Liver (tissue), 9 donors: Measurements from ENCODE around the gene SLC12A9. TPM values are rescaled to one million over a fixed set of nuclear protein-coding genes. Genes with fewer than 3 reads are reported as not detected.

Experiments
- DNase-seq: peaks from one replicate; pipeline ENCODE4 v3.0.0-alpha.2; 2017; ENCODE audit warnings: low spot score
- H3K27ac ChIP-seq, 2 donors: one replicate each; pipeline ENCODE4 v1.7.0; 2013; ENCODE audit warnings: inconsistent platforms in 2 of 2, low read length in 2 of 2, control low read depth in 1 of 2, low read depth in 1 of 2, mild to moderate bottlenecking in 1 of 2
- H3K27me3 ChIP-seq, 4 donors: one replicate each; pipeline versions ENCODE4 v1.6.1 to v1.7.0; 2013; ENCODE audit warnings: low read length in 3 of 4, inconsistent platforms in 1 of 4, mild to moderate bottlenecking in 1 of 4, moderate library complexity in 1 of 4; ENCODE audit not compliant: control insufficient read depth in 4 of 4, insufficient read depth in 4 of 4
- H3K36me3 ChIP-seq, 4 donors: one replicate each; pipeline versions ENCODE4 v1.6.1 to v1.7.0; 2013; ENCODE audit warnings: low read length in 3 of 4, mild to moderate bottlenecking in 3 of 4, low read depth in 1 of 4, moderate library complexity in 1 of 4; ENCODE audit not compliant: control insufficient read depth in 4 of 4, insufficient read depth in 3 of 4
- H3K4me1 ChIP-seq, 4 donors: one replicate each; pipeline versions ENCODE4 v1.6.1 to v1.7.0; 2013; ENCODE audit warnings: low read length in 3 of 4, mild to moderate bottlenecking in 3 of 4, moderate library complexity in 1 of 4; ENCODE audit not compliant: control insufficient read depth in 4 of 4, insufficient read depth in 4 of 4
- H3K4me3 ChIP-seq, 3 donors: one replicate each; pipeline versions ENCODE4 v1.6.1 to v1.7.0; 2013; ENCODE audit warnings: low read length in 3 of 3, control low read depth in 1 of 3, low read depth in 1 of 3, mild to moderate bottlenecking in 1 of 3
- H3K9ac ChIP-seq, 2 donors: one replicate each; pipeline ENCODE4 v1.7.0; 2013; ENCODE audit warnings: low read length in 2 of 2, mild to moderate bottlenecking in 2 of 2, moderate library complexity in 2 of 2, control low read depth in 1 of 2, low read depth in 1 of 2
- H3K9me3 ChIP-seq, 4 donors: one replicate each; pipeline versions ENCODE4 v1.6.1 to v1.7.0; 2013; ENCODE audit warnings: low read length in 3 of 4; ENCODE audit not compliant: control insufficient read depth in 4 of 4
- EGR1 ChIP-seq, 2 donors: IDR thresholded peaks; 2 replicates each; pipeline ENCODE4 v1.6.1; 2016 to 2018; ENCODE audit warnings: antibody characterized with exemption in 2 of 2, low read depth in 2 of 2
- FOXA1 ChIP-seq: IDR thresholded peaks from 2 replicates; pipeline ENCODE4 v1.6.1; 2016; ENCODE audit warnings: antibody characterized with exemption
- GABPA ChIP-seq, 2 donors: IDR thresholded peaks in 1 of 2; conservative IDR thresholded peaks in 1 of 2; 2 replicates each; pipeline ENCODE4 v1.6.1; 2016; ENCODE audit warnings: antibody characterized with exemption in 2 of 2, mild to moderate bottlenecking in 1 of 2, moderate library complexity in 1 of 2
- HNF4A ChIP-seq, 2 donors: conservative IDR thresholded peaks; 2 replicates each; pipeline ENCODE4 v1.6.1; 2016; ENCODE audit warnings: antibody characterized with exemption in 2 of 2, mild to moderate bottlenecking in 2 of 2
- HNF4G ChIP-seq: IDR thresholded peaks from 2 replicates; pipeline ENCODE4 v1.6.1; 2016; ENCODE audit warnings: antibody characterized with exemption
- JUND ChIP-seq, 2 donors: IDR thresholded peaks; 2 replicates each; pipeline ENCODE4 v1.6.1; 2016; ENCODE audit warnings: antibody characterized with exemption in 2 of 2
- NR2F2 ChIP-seq: IDR thresholded peaks from 2 replicates; pipeline ENCODE4 v1.6.1; 2016; ENCODE audit warnings: antibody characterized with exemption
- RAD21 ChIP-seq, 2 donors: IDR thresholded peaks; 2 replicates each; pipeline ENCODE4 v1.6.1; 2016; ENCODE audit warnings: antibody characterized with exemption in 2 of 2, mild to moderate bottlenecking in 2 of 2
- RXRA ChIP-seq, 2 donors: IDR thresholded peaks; 2 replicates each; pipeline ENCODE4 v1.6.1; 2017 to 2018; ENCODE audit warnings: antibody characterized with exemption in 2 of 2, mild to moderate bottlenecking in 1 of 2
- SP1 ChIP-seq: IDR thresholded peaks from 2 replicates; pipeline ENCODE4 v1.6.1; 2018; ENCODE audit warnings: antibody characterized with exemption, mild to moderate bottlenecking
- TAF1 ChIP-seq: conservative IDR thresholded peaks from 2 replicates; pipeline ENCODE4 v1.6.1; 2016; ENCODE audit warnings: antibody characterized with exemption, mild to moderate bottlenecking
- YY1 ChIP-seq: IDR thresholded peaks from 2 replicates; pipeline ENCODE4 v1.6.1; 2016; ENCODE audit warnings: antibody characterized with exemption, mild to moderate bottlenecking
- WGBS: extraction: QIAGEN DNeasy Blood & Tissue Kit; methylation state at CpG from one replicate; pipeline ENCODE4 v1.1.7; 2013; 5-methylcytosine and 5-hydroxymethylcytosine counted together
- polyA plus RNA-seq, 2 donors: library from polyadenylated mRNA; stranded (reverse) in 1 of 2; unstranded in 1 of 2; fragments of 200-250 nt in 1 of 2; fragments of >200 nt in 1 of 2; fragmentation: Nextera tagmentation in 1 of 2; extraction: Ambion mirVana in 1 of 2; gene quantifications; one replicate each; pipeline versions ENCODE4 v1.2.1 to v1.2.3, GENCODE V29; 2013 to 2015
- total RNA-seq, 2 donors: library from RNA; depleted of rRNA; stranded (reverse); fragments of >200 nt; gene quantifications; one replicate each; pipeline ENCODE4 v1.2.3, GENCODE V29; 2014
- TF ChIP-seq, protein P1 (sequence below): IDR thresholded peaks from 2 replicates; pipeline ENCODE4 v1.6.1; 2016; ENCODE audit warnings: antibody characterized with exemption
- TF ChIP-seq, protein P2 (sequence below): IDR thresholded peaks from 2 replicates; pipeline ENCODE4 v1.6.1; 2016; ENCODE audit warnings: antibody characterized with exemption, mild to moderate bottlenecking
- TF ChIP-seq, protein P3 (sequence below): IDR thresholded peaks from 2 replicates; pipeline ENCODE4 v1.6.1; 2016; ENCODE audit warnings: antibody characterized with exemption
- TF ChIP-seq, protein P4 (sequence below): IDR thresholded peaks from 2 replicates; pipeline ENCODE4 v1.6.1; 2016; ENCODE audit warnings: antibody characterized with exemption
- donor health status: healthy.
- donor health status: healthy.
- donor health status: healthy.
- donor health status: healthy.
- donor health status: healthy.

The SLC12A9 gene
- total and polyA plus RNA-seq, 4 donors, result 1.8 to 17.2 (median 9.4) TPM

DNA sequence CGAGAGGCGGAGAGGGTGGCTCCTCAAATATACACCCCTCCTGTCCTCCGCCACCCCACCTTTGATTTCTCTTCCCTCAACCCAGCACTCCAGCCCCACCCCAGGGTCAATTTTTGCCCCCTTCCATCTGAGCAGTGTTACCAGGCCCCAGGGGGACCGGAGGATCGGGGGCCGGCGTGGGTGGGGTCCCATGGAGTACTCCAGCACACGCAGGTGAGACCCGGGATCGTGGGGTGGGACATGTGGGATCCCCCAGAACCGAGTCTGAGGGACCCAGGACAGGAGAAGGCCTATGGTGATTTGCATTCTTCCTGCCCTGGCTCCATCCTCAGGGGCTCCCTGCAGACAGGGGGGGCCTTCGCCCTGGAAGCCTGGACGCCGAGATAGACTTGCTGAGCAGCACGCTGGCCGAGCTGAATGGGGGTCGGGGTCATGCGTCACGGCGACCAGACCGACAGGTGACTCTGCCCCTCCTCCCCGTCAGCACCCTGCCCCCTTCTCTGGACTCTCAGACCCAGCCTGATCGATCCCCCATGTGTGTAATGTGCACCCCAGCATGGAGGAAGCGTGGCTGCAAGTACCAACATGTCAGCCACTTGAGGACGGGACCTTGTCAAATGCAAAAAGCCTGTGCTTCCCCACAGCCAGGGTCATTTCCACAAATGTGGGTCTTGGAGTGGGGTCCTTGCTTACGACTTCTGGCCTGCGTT is 15.4 kb downstream of the SLC12A9 start:
- H3K9me3 ChIP-seq, result no peaks in the 10 kb centered on the region
- WGBS, result 21% methylated on average over 27 of the region's 27 CpGs
- peak overlapping the region; percentile 68 to 80 (median 79) for H3K4me3 ChIP-seq
- peak overlapping the region; percentile 70 to 78 for H3K9ac ChIP-seq
- H3K27me3 ChIP-seq, result no peaks in the 10 kb centered on the region
- H3K36me3 ChIP-seq, result peaks cover 0 to 25% (median 14%) of the 10 kb centered on the region in 4 donors
- DNase-seq, result peak; percentile 73
- peaks cover 13 to 33% (median 20%) of the 10 kb centered on the region in 4 donors for H3K4me1 ChIP-seq
- H3K27ac ChIP-seq, result peak overlapping the region; percentile 92 to 99
- TF ChIP-seq YY1 (peak; percentile 48), HNF4G (peak; percentile 71), JUND (IDR thresholded peaks at IDR 0.05) (peak in 1 of 2 donors; percentile 7), RXRA (IDR thresholded peaks at IDR 0.05) (peak; percentile 39 to 44), RAD21 (IDR thresholded peaks at IDR 0.05) (no peak), HNF4A (conservative IDR thresholded peaks at IDR 0.05) (peak; percentile 84 to 88), SP1 (peak; percentile 60), NR2F2 (no peak), TAF1 (no peak), FOXA1 (no peak), EGR1 (IDR thresholded peaks at IDR 0.05; ENCODE audit: low read depth in 2 of 2) (no peak), GABPA (IDR thresholded peaks at IDR 0.05 in 1 of 2, conservative IDR thresholded peaks at IDR 0.05 in 1 of 2) (no peak)
- TF ChIP-seq, protein P1, sequence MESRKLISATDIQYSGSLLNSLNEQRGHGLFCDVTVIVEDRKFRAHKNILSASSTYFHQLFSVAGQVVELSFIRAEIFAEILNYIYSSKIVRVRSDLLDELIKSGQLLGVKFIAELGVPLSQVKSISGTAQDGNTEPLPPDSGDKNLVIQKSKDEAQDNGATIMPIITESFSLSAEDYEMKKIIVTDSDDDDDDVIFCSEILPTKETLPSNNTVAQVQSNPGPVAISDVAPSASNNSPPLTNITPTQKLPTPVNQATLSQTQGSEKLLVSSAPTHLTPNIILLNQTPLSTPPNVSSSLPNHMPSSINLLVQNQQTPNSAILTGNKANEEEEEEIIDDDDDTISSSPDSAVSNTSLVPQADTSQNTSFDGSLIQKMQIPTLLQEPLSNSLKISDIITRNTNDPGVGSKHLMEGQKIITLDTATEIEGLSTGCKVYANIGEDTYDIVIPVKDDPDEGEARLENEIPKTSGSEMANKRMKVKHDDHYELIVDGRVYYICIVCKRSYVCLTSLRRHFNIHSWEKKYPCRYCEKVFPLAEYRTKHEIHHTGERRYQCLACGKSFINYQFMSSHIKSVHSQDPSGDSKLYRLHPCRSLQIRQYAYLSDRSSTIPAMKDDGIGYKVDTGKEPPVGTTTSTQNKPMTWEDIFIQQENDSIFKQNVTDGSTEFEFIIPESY, result no peak
- TF ChIP-seq, protein P2, sequence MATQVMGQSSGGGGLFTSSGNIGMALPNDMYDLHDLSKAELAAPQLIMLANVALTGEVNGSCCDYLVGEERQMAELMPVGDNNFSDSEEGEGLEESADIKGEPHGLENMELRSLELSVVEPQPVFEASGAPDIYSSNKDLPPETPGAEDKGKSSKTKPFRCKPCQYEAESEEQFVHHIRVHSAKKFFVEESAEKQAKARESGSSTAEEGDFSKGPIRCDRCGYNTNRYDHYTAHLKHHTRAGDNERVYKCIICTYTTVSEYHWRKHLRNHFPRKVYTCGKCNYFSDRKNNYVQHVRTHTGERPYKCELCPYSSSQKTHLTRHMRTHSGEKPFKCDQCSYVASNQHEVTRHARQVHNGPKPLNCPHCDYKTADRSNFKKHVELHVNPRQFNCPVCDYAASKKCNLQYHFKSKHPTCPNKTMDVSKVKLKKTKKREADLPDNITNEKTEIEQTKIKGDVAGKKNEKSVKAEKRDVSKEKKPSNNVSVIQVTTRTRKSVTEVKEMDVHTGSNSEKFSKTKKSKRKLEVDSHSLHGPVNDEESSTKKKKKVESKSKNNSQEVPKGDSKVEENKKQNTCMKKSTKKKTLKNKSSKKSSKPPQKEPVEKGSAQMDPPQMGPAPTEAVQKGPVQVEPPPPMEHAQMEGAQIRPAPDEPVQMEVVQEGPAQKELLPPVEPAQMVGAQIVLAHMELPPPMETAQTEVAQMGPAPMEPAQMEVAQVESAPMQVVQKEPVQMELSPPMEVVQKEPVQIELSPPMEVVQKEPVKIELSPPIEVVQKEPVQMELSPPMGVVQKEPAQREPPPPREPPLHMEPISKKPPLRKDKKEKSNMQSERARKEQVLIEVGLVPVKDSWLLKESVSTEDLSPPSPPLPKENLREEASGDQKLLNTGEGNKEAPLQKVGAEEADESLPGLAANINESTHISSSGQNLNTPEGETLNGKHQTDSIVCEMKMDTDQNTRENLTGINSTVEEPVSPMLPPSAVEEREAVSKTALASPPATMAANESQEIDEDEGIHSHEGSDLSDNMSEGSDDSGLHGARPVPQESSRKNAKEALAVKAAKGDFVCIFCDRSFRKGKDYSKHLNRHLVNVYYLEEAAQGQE, result no peak
- TF ChIP-seq, protein P3, sequence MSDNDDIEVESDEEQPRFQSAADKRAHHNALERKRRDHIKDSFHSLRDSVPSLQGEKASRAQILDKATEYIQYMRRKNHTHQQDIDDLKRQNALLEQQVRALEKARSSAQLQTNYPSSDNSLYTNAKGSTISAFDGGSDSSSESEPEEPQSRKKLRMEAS, result peak; percentile 43

DNA sequence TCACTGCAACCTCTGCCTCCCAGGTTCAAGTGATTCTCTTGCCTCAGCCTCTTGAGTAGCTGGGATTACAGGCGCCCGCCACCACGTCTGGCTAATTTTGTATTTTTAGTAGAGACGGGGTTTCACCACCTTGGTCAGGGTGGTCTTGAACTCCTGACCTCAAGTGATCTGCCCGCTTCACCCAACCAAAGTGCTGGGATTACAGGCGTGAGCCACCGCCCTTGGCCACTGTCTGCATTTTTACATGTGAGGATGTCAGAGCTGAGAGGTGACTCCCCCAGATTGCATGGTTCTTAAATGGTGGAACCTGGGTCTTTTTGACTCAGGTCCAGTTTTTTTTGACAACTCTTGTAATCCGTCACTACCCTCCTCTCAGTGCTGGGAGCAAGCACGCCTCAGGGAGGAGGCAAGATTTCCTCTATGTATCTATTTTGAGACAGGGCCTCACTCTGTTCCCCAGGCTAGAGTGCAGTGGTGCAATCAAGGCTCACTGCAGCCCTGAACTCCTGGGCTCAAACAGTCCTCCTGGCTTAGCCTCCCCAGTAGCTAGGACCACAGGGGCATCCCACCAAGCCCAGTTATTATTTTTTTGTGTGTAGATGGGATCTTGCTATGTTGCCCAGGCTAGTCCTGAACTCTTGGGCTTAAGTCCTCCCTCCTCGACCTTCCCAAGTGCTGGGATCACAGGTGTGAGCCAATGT is 21.2 kb downstream of the SLC12A9 start:
- Histone ChIP-seq H3K36me3 (peaks cover 2 to 34% (median 17%) of the 10 kb centered on the region in 4 donors), H3K9me3 (no peaks in the 10 kb centered on the region), H3K4me3 (peak overlapping the region; percentile 86 to 88 (median 86)), H3K27me3 (no peaks in the 10 kb centered on the region), H3K4me1 (peaks cover 0 to 30% (median 26%) of the 10 kb centered on the region in 4 donors), H3K9ac (peak overlapping the region in 1 of 2 donors; percentile 1), H3K27ac (peak overlapping the region in 1 of 2 donors; percentile 88)
- TF ChIP-seq, protein P4, sequence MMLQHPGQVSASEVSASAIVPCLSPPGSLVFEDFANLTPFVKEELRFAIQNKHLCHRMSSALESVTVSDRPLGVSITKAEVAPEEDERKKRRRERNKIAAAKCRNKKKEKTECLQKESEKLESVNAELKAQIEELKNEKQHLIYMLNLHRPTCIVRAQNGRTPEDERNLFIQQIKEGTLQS, result no peak
- 94% methylated on average over 10 of the region's 10 CpGs for WGBS
- no peak for DNase-seq
